Cardiac septum (tissue), 1 donor: ENCODE data around the gene RPRD2. TPM values are rescaled to one million over a fixed set of nuclear protein-coding genes. Genes with fewer than 3 reads are reported as not detected.

Experiments used
- DNase-seq: peaks from one replicate; pipeline ENCODE4 v3.0.0-alpha.2; 2020; ENCODE audit warnings: low spot score
- intact Hi-C: fragments of 100-400 bp; cut with DNase I; formaldehyde crosslinking; loops from one replicate; pipeline ENCODE4 v1.14.0; 2022
- total RNA-seq: library from RNA; stranded (reverse); fragmentation: NEBNext Ultra II Directional; extraction: Animal tissue kit (Norgen Biotek cat#: 25700); gene quantifications from one replicate; pipeline ENCODE4 v1.2.1, GENCODE V29; 2021
- donor health status: DM: no; HTN: no; CAD: no.

The RPRD2 gene
- total RNA-seq, 1 donor from 2014 or later = 23.5 TPM

DNA sequence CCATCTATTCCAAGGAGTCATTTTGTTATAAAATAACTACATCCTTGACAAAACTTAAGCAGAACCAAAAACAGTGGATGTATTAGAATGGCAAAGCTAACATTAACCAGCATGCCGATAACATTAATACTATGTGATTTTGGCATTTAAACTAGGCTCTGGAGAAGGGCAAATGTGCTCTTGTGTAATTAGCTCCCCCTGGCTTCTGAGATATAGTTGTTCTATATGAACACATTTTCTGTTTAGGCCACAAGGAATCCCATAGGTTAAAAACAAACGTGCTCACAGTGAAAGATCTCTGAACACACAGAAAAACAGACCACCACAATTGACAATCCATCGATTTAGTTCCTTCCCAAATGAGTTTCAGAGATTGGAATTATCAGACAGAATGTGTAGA lies 65.9 kb downstream of the RPRD2 start:
- intact Hi-C loops = loop anchor here (10.0 kb wide), 1 partner anchor 55 kb away; no protein-coding TSS in a partner anchor
- no peak for DNase-seq

DNA sequence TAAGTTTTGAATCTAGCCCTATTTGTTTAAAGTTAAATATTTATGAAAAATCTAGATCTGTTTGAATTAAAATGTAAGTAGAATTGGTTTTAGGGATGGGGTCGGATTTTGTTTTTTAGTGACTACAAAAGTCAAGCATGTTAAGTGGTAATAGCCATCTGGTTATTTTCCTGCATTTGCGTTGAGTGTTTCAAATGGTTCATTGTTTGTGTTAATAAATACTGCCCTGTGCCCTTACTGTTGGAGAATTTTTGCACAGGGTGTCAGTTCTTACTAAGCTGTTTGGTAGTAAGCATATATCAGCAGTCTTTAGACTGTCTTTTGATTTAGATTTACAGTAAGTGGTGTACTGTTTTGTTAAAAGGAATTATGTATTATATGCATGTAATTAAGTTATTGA lies 77.2 kb downstream of the RPRD2 start:
- no peak for DNase-seq
- intact Hi-C loops = no loop called here

DNA sequence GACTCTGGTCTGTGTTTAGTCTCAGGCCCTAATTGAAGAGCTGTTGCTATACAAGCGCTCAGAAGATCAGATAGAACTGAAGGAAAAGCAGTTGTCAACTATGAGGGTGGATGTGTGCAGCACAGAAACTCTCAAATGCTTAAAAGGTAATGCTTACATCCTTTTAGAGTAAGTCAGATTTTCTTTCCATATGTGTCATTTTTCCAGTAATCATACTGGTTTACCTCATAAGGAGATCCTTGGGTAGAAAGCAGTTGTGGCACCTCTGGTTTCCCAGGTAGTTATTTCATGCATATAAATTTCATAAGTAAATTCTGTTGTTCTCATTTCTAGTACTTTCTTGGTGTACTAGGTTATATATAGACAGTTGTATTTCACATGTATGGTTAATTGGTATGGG lies 80.3 kb downstream of the RPRD2 start:
- intact Hi-C loops = no loop called here
- no peak for DNase-seq

DNA sequence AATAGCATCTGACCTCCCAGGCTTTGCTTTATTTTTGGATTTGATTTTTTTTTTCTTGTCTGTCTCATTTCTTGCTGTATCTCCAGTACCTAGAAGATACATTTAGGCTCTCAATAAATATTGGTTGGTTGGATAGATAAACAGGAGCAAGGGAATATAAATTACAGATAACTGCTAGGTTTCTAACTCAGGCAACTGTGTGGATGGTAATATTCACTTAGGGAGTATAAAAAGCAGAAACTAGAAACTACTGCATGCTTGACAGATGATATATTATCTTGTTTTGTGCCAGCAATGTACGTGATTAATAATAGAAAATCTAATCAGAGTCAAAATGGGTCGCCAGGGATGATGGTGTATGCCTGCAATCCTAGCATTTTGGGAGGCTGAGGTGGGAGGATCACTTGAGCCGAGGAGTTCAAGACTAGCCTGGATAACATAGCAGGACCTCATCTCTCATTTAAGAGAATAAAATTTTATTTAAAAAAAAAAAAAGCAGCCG lies 92.2 kb downstream of the RPRD2 start:
- intact Hi-C loops = no loop called here
- no peak for DNase-seq

DNA sequence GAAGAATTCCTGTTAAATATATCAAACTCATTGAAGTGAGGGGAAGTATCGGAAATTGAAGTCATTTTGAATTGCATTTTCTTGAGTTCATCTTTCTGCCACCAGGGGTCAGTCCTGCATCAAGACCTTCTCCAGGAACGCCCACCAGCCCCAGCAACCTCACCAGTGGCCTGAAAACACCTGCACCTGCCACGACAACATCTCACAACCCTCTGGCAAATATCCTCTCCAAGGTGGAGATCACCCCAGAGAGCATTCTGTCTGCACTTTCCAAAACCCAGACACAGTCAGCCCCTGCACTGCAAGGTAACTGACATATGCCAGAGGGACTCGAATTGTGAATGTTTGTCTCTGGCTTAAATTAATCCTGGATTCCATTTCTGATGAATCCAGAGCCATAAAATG lies 100.5 kb downstream of the RPRD2 start:
- intact Hi-C loops = loop anchor here (2.0 to 10.0 kb wide), 4 partner anchors 68 to 530 kb away; no protein-coding TSS in a partner anchor
- no peak for DNase-seq

DNA sequence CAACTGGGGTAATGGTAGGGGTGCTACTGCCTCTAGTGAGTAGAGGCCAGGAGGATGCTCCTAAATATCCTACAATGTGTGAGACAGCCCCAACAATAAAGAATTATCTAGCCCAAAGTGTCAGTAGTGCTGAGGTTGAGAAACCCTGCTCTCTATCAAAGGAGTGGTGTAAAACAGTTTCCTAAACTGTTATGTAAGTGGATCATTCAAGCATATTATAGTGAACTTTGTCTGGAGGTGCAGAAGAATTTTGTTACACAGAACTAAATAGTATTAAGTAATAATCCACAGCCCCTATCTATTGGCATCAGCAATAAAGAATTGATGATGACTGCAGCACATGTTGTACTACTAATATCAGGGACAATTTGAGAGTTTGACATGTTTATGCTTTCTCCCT lies 103.0 kb downstream of the RPRD2 start:
- no peak for DNase-seq
- intact Hi-C loops = loop anchor here (10.0 kb wide), 2 partner anchors 348 to 528 kb away; no protein-coding TSS in a partner anchor

DNA sequence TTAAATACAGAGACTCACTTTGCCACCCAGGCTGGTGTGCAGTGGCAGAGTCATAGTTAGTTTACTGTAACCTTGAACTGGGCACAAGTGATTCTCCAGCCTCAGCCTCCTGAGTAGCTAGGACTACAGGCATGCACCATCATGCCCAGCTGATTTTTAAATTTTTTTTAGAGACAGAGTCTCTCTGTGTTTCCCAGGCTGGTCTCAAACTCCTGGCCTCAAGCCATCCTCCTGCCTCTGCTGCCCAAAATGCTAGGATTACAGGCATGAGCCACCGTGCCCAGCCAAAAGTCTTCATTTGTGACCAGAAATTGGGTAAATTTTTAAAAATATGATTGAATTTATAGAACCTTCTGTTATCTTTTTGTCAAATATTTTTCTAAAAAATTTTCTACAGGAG lies 105.3 kb downstream of the RPRD2 start:
- no peak for DNase-seq
- intact Hi-C loops = loop anchor here (10.0 kb wide), 2 partner anchors 346 to 526 kb away; no protein-coding TSS in a partner anchor

DNA sequence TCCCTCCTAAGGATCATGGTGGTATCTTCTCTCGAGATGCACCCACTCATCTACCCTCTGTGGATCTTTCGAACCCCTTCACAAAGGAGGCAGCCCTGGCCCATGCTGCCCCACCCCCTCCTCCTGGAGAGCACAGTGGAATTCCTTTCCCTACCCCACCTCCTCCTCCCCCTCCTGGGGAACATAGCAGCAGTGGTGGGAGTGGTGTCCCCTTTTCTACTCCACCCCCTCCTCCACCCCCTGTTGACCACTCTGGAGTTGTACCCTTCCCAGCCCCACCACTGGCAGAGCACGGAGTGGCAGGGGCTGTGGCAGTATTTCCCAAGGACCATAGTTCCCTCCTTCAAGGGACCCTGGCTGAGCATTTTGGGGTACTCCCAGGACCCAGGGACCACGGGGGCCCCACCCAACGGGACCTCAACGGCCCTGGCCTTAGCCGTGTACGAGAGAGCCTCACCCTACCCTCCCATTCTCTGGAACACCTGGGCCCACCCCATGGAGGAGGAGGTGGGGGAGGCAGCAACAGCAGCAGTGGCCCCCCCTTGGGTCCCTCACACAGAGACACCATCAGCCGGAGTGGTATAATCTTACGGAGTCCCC lies 108.8 kb downstream of the RPRD2 start:
- intact Hi-C loops = no loop called here
- DNase-seq = no peak

DNA sequence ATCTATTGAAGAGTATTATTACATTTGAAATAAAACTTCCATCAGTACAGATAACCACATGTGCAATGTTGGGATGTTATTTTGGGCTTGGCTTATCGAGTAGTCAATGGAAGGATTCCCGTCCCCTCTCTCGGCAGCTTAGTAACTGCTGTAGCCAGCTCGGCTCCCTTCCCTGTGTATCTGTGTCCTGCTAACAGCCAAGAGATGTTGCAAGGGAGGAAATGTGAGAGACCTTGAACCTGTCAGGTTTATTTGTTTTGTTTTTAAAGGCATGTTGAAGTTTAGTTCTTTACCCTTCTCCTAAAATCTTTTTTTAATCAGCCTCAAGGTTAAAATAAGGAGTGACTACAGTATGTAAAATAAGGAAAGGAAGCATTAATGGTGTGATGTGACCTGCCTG lies 109.7 kb downstream of the RPRD2 start:
- intact Hi-C loops = no loop called here
- DNase-seq = no peak

DNA sequence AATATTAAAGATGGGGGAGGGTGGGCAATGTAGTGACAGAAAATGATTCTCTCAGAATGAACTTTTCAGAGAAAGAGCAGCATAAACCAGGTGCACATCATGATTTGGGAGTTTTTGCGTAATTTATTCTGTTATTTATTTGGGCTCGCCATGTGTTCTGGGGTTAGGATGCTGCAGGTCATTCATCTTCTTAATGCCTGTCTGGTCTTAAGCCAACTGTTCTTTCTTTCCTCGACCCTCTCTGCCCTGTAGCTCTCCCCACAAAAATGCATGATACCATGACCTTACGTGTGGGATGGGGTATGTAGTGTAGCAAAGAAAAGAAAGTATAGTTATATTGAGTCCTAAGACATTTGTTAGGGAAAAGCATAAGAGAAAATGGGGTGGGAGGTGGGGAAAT lies 110.9 kb downstream of the RPRD2 start:
- intact Hi-C loops = loop anchor here (5.0 kb wide), 1 partner anchor 37 kb away; no protein-coding TSS in a partner anchor

DNA sequence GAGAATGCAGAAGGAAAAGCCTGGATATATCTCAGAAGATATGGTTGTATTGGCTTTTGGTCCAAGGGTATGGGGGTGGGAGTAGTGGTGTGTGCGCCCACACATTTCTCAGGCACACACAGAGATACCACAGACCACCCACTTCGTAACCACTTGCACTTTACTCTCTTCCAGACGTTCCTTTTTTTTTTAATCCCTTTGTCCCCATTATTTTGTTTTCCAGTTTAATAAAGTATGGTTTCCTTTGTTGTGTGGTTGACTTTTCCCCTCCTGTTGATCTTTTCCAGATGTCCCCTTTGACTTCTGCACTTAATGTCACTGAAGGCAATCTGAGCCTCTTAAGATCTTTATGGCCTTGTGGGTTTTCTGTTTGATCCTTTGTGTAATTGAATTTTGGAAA lies 112.8 kb downstream of the RPRD2 start:
- intact Hi-C loops = loop anchor here (5.0 kb wide), 1 partner anchor 36 kb away; no protein-coding TSS in a partner anchor
- DNase-seq = no peak

More for the DNA sequence above, 110.9 kb downstream of the RPRD2 start:
- DNase-seq = no peak

DNA sequence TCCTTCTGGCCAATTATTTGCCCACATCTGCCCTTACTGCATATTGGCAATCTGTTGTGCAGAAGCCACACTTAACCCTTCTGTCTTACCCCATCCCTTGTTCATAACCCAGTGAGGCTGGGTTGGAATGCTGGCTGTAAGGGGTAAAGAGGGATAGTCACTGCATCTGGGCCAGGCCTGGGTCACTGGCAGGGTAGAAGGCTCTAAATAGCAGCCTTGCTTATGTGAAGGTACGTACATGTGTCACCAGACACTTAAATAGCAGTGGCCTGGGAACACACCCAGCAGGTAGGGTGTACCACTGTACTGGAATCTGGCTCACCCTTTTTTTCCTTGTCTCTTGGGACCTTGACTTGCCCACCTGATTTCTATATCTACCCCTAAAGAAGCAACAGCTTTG lies 113.4 kb downstream of the RPRD2 start:
- DNase-seq = no peak

DNA sequence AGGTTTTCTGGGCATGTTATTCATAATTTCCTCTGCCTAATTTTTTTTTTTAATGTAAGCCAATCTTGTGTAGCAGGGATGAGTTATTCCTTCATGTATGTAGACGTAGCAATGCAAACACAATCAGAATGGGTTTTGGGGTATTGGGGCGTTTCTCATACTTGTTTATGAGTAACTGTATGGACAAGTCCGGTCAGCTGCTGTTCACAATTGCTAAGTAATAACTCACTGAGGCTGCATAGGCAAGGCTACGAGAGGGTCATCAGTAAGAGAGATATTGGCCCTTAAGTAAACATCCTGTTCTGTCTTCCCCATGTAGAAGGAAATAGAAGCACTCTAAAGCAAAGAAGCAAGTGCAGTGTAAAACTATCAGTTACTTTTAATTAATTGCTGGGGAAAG lies 113.8 kb downstream of the RPRD2 start:
- intact Hi-C loops = loop anchor here (5.0 kb wide), 1 partner anchor 35 kb away; no protein-coding TSS in a partner anchor
- DNase-seq = no peak

More for the DNA sequence above, 113.4 kb downstream of the RPRD2 start:
- intact Hi-C loops = loop anchor here (5.0 kb wide), 1 partner anchor 35 kb away; no protein-coding TSS in a partner anchor

DNA sequence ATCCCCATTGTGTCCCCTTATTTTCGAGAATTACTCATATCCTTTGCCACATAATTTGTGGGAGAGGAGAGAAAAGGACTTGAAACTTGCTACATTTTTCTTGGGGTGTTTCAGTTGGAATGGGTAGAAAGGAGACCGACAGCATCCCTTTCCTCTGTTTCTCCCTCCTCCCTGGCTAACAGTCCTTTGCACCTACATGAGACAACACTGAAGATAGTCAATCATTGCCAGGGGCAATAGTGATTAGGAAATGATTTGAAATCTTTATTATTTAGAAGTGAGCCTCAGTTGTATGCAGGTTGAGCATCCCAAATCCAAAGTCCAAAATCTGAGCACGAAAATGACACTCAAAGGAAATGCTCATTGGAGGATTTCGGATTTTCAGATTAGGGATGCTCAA lies 115.4 kb downstream of the RPRD2 start:
- DNase-seq = no peak
- intact Hi-C loops = loop anchor here (5.0 kb wide), 1 partner anchor 33 kb away; no protein-coding TSS in a partner anchor

DNA sequence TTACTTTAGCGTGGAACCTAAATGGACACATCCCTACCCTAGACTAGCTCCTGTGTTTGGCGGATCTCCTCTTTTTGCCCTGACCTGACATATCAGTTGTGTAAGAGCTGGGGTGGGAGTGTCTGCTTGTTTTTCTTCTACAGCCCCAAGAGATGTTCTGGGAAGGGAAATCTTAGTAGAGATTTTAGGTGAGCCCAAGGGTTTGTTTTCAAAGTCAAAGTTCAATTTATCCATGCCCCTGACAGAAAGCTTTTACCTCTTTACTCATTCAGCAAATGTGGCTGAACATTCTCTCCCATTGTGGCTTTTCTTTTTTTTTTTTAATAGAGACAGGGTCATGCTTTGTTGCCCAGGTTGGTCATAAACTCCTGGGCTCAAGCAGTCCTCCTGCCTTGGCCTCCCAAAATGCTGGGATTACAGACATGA lies 116.0 kb downstream of the RPRD2 start:
- intact Hi-C loops = loop anchor here (5.0 kb wide), 1 partner anchor 32 kb away; no protein-coding TSS in a partner anchor
- no peak for DNase-seq

DNA sequence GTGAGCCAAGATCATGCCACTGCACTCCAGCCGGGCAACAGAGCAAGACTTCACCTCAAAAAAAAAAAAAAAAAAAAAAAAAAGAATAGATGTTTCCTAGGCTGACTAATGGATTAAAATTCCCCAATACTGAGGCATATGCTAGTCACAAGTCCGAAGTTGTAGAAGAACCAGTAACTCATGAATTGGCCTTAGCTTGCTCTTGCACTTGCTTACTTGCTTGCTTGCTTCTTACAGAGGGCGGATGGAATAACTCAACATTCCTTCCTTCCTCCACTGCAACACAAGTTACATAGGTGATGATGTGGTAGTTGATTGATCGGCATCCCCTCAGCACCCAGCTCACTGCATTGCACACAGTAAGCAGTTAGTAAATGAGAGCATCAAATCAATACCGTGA lies 120.5 kb downstream of the RPRD2 start:
- intact Hi-C loops = no loop called here
- DNase-seq = no peak

DNA sequence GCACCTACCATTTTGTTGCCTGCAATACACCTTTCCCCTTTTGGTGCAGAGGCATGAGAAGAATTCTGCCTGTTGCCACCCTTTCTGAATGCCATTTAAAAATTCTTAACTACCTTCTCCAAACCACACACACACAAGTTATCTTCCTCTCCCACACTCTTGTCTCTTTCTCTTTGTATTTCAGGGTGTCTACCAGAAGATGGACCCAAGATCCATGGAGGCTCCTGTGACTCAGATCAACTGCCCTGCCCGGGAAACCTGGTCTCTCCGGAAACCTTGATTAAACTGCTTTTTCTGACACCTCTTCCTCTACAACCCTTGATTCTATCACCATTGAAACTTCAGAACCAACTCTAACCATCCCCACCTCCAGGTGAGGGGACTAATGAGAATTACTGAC lies 120.9 kb downstream of the RPRD2 start:
- DNase-seq = no peak
- intact Hi-C loops = no loop called here

DNA sequence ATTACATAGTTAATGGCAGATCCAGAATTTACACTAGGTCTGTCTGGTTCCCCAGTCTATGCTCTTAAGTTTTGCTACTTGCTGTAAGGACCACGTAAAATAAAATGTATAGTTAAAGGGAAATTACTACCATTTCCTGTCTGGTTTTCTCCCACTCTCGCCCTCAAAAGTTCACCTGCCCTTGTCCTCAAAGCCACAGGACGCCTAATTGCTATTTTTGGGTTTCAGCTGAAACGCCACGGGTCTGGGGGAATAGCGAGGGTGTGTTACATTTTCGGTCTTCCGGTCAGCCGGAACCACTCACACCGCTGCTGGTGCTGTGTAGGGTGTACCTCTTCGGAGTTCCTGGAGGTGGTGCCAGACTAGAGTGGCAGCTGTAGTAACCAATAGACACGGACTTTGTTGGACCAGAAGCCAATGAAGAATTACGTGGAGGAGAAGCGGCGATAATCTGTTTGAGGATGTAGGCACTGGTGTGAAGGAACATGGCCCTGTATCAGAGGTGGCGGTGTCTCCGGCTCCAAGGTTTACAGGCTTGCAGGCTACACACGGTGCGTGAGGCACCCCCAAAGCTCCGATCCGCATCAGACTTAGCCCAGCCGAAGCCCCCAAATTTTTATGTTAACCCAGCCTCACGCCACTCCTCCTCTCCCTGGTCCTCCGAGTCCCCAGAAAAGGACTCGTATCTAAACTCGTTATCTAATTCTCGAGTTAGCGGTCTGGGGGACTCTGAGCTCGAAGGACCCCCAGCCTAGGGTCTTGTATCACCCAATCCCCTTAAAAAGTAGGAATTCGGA lies 123.2 kb downstream of the RPRD2 start, which contains the start of gene TARS2:
Gene TARS2, plus strand, starts transcription at position 454 of the 797 bp plus-strand sequence. Its CDS starts 32 bp downstream, at position 486.
- peak; percentile 95 for DNase-seq
- intact Hi-C loops = loop anchor here (2.0 kb wide), 1 partner anchor 28 kb away; the partner anchor contains the start of gene FALEC

DNA sequence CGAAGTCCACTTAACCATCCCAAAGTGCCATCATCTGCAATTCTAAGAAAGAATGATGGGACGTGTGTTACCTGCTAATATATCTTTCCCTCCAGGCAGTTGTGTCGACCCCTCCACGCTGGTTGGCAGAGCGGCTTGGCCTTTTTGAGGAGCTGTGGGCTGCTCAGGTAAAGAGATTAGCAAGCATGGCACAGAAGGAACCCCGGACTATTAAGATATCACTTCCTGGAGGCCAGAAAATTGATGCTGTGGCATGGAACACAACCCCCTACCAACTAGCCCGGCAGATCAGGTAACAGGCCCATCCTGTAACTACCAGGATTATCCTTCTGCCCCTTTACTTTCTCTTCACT lies 123.8 kb downstream of the RPRD2 start:
- DNase-seq = no peak
- intact Hi-C loops = loop anchor here (2.0 kb wide), 1 partner anchor 27 kb away; the partner anchor contains the start of gene FALEC

DNA sequence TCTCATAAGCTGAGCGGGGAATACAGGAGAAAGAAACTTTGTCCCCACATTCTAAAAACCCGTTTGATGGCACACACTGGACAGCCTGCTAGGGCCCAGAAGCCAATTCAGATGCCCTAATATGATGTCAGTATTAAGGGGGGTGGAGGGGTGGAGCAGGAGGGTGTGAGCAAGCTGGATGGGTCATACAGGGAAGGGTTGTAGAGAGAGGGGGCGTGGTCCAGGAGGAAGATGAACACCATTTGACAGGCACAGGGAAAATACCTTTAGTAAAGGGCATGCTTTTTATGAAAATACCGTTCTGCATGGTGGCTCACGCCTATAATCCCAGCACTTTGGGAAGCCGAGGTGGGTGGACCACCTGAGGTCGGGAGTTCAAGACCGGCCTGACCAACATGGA lies 129.2 kb downstream of the RPRD2 start:
- intact Hi-C loops = no loop called here

More for the DNA sequence above, 129.2 kb downstream of the RPRD2 start:
- DNase-seq = no peak
